GM18519 (cell line): ENCODE measurements around the gene PTPRT.

Experiments used
- ATAC-seq: cut with Tn5 transposase; IDR thresholded peaks from one replicate; pipeline ENCODE4 v1.9.1; 2021; ENCODE audit warnings: mild to moderate bottlenecking, moderate library complexity; ENCODE audit not compliant: unreplicated experiment, low FRiP score

Gene PTPRT

DNA sequence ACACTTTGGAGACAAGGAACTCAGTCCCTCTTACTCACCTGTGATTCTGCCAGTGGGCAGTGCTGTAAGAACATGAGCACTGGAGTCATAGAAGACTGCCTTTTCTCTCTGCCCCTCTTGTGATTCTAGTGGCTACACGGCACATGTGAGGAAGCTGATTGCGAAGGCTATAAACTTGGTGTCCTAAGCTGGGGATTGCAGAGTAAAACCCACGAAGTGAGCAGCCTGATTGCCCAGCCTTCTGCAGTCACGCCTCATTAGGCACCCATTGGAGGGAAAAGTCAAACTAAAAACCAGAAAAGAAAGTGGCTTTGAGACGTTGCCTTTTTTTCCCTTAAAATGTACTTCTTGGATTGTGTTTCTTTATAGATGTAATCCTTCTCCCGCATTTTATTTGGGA lies 823.1 kb downstream of the PTPRT start:
- no peak for ATAC-seq

- ATAC-seq, result no peak
These were observed 825.3 kb downstream of the PTPRT start for GRCh38 chr20:42364446-42364845.

DNA sequence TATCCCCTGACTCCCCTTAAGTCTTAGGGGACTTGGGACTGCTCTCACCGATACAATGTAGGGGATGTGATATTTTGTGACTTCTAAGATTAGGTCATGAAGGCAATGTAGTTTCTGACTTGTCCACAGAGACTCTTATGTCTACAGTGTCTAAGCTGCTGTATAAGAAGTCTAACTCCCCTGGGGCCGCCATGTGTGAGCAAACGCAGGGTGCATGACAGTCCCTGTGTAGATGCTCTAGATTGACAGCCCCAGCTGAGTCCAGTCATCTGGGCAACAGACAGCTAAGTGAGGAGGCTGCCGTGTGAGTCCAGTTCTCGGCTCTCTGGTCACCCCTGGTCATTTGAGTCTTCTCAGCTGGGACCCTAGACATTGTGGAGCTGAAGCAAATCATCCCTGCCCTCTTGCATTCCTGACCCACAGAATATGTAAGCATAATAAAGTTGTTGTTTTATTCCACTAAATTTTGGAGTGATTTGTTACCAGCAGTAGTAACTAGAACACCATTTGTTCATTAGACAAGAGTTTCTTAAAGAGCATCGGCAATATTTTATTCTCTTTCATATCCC lies 828.2 kb downstream of the PTPRT start:
- no peak for ATAC-seq

DNA sequence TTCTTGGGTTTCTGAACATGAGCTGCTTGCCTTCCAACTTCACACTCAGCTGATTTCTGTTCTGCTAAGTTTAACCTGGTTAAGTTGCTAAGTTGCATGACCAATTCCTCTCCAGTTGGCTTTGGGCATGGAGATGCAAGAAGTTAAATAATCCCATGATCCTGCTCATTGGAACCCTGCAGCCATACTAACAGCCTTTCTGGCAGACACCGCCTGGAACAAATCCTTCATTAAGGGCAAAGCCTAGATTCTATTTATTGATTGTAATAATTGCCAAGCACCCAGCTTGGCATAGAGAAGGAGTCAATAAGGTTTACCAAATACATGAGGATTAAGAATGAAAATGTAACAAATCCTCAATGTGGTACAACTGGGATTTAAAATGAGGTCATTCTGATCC lies 829.1 kb downstream of the PTPRT start:
- ATAC-seq, result no peak

DNA sequence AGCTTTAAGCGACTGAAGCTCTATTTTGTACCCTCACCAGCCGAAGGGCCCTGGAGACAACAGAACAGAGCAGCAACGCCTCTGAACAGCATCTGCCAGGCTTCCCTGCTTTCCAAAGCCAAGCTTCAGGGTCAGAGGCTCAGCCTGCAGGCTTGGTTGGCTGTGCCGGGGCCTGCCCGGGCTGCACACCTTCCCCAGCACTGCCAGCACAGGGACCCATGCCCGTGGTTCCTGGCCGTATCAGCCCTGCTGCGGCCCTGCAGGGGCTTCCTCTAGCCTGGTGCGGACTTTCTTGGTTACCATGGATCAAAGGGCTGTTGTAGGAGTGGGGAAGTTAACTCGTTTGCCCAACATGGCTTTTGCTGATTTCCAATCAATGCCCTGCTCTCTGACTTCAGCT lies 830.1 kb downstream of the PTPRT start:
- ATAC-seq, result no peak

GRCh38 chr20:42352096-42352495 lies 837.6 kb downstream of the PTPRT start:
- no peak for ATAC-seq

DNA sequence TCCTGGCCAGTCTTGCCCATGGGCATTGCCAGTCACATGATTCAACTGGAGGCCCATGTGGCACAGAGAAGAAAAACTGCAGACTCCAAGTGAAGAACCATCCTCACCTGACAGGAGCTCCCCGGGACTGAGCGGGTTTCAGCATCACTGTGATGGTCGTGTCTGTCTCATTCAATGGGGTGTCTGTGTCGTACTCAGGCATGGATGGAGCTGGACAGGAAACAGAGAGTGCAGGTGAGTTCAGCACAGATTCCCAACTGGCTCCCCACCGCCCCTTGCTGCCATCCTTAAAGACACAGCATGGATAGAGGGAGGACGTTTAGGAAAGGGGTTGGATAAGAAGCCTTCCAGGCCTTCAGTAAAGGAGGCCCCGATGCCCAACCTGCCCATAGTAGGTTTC lies 839.2 kb downstream of the PTPRT start:
- no peak for ATAC-seq

- no peak for ATAC-seq
These were observed 843.2 kb downstream of the PTPRT start for GRCh38 chr20:42346189-42347170.

GRCh38 chr20:42341654-42342053 lies 848.1 kb downstream of the PTPRT start:
- no peak for ATAC-seq

- ATAC-seq, result no peak
These were observed 849.3 kb downstream of the PTPRT start for GRCh38 chr20:42340368-42340767.

- no peak for ATAC-seq
These were observed 851.2 kb downstream of the PTPRT start for GRCh38 chr20:42338294-42339201.

DNA sequence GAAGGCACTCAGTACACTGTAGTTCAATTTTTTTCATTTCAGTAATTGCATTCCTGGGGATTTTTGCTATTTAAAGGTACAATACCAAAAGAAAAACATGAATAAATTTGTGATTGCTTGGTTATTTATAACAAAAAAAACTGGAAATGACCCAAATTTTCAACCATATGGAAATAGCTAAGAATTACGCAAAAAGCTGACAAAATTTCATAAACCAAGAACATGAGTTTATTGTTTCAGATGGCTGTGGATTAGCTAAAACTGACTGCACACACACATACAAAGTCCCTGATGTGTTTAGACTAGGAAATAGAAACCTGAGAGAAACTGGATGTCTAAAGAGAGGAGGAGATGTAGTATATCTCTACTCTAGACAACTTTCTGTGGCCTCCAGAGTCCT lies 853.1 kb downstream of the PTPRT start:
- ATAC-seq, result no peak

DNA sequence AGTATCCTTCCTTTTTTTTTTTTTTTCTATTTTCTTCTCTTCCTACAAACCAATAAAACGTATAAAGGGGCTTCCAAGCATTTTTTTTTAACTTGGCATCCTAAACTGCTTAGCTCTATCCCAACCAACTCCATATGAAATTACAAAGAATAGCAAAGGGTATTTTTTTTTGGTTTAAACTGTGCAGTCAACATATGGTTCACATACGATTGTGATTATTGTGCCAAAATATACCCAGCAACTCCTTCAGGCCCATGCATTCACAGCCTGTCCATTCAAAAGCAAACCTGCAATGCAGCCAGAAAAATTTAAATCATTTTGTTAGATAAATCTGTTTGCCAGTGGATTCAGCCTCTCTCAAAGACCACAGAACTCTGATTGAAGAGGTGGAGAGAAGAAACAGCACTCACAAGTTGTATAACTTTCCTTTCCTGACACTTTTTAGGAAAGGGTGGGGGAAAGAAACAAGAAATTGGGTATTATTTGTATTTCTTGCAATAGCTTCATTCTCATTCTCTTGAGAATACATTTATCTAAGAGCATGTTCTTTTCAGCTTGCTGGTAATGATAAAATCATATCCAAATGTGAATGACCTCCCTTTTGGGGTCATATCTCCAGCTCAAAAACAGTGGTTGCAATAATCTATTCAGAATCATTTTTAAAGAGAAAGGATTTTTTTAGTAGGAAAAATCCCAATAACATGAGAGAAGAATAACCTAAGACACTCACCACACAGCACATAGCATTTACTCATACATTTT lies 870.3 kb downstream of the PTPRT start:
- ATAC-seq, result no peak

GRCh38 chr20:42313704-42314103 lies 876.0 kb downstream of the PTPRT start:
- no peak for ATAC-seq

GRCh38 chr20:42309050-42309449 lies 880.7 kb downstream of the PTPRT start:
- no peak for ATAC-seq

GRCh38 chr20:42308171-42308570 lies 881.5 kb downstream of the PTPRT start:
- ATAC-seq, result no peak

- ATAC-seq, result no peak
These were observed 894.1 kb downstream of the PTPRT start for GRCh38 chr20:42295592-42295991.

DNA sequence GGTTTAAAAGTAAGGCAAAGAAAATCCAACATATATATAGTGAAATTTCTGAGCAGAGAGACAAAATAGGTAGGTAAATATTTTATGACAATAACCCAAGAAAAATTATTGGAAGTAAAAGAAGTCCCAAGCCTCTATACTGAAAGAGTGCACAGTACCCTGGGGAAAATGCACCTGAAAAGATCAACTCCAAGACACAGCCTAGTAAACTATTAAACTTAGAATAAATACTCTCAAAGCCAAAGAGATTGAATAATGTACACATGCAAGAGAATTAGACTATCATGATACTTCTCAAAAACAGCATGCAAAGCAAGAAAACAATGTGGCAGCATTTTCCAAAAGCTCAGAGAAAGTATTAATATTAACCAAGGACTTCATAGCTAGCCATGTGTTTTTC lies 894.7 kb downstream of the PTPRT start:
- ATAC-seq, result no peak

DNA sequence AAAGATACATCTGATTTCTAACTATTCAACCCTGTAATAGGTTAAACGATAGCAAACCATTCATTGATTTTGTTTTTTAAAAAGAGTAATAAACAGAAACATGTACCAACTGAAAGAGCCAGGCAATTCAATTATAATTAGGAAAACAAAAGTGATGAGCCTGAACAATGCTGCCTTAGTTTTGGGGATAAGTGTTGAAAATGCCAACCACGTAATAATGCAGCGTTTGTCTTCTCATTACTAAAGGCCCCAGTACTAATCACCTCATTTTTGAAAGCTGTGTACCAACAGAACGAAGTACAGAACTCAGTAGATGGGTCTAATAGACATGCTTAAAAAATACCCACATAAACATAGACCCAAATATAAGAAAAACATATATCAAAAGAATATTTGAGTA lies 907.9 kb downstream of the PTPRT start:
- ATAC-seq, result no peak
